Fibroblast of pulmonary artery (primary cell): ENCODE results near the gene PITRM1.
"Not testable (repeated sequence)": the region's sequence is repeated elsewhere in the genome, so short reads cannot be mapped to it uniquely, and the experiment has no call there.

Source experiments
- DNase-seq: peaks from one replicate; pipeline ENCODE4 v3.0.0-alpha.2; 2010; ENCODE audit warnings: low read depth
- H3K4me3 ChIP-seq: replicated peaks from 2 replicates; pipeline ENCODE4 v1.5.1; 2011; ENCODE audit warnings: low read depth, mild to moderate bottlenecking, control low read depth, low read length, moderate library complexity
- TF ChIP-seq, protein P1 (sequence below): IDR thresholded peaks from 2 replicates; pipeline ENCODE4 v1.5.1; 2011; ENCODE audit warnings: mild to moderate bottlenecking, control low read depth, low read length, inconsistent platforms; ENCODE audit errors: missing control alignments

Gene PITRM1

DNA sequence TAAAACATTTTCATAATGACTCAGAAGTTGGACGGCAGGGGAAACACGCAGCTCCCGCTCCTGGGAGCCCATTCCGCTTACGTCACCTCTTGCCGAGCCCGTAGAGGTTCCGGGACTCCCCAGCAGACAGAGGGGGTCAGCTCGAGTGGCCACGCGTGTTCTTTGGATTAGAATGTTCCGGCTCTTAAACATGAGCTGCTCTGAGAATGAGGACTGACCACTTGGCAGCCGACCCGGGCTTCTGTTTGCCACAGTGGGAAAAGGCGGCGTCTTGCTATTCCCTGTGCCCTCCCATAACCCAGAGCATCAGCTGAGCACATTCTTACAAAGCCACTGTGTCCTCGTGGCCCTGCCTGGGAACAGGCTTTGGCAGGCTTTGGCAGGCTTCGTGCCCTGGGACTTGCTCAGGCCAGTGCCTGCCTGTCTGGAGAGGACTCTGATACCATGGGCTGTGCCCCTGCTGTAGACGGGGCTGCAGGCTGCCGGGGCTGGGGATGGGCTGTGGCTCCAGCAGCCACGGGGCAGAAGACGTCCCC is 65.1 kb downstream of the PITRM1 start:
- no peak overlapping the region for H3K4me3 ChIP-seq
- TF ChIP-seq, protein P1, sequence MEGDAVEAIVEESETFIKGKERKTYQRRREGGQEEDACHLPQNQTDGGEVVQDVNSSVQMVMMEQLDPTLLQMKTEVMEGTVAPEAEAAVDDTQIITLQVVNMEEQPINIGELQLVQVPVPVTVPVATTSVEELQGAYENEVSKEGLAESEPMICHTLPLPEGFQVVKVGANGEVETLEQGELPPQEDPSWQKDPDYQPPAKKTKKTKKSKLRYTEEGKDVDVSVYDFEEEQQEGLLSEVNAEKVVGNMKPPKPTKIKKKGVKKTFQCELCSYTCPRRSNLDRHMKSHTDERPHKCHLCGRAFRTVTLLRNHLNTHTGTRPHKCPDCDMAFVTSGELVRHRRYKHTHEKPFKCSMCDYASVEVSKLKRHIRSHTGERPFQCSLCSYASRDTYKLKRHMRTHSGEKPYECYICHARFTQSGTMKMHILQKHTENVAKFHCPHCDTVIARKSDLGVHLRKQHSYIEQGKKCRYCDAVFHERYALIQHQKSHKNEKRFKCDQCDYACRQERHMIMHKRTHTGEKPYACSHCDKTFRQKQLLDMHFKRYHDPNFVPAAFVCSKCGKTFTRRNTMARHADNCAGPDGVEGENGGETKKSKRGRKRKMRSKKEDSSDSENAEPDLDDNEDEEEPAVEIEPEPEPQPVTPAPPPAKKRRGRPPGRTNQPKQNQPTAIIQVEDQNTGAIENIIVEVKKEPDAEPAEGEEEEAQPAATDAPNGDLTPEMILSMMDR = no peak
- DNase-seq = peak; percentile 91

DNA sequence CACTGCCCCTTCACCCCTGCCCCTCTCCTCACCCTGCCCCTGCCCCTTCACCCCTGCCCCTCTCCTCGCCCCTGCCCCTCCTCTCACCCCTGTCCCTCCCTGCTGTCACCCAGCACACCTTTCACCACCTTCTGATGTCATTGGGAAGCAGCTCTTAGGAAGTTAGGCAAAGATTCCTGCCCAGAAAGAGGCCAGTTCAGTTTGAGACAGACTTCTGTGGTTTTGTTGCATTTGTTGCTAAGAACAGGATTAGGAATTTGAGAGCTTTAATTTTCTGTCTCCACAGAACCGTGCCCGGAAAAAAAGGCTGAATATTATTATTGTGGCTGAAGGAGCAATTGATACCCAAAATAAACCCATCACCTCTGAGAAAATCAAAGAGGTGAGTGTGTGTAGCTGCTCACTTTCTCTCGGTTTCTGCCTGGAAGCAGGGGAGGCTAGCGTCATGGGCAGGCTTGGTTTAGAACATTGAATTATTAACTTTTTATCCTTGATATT is 65.6 kb downstream of the PITRM1 start:
- DNase-seq = peak; percentile 52
- H3K4me3 ChIP-seq = no peak overlapping the region

DNA sequence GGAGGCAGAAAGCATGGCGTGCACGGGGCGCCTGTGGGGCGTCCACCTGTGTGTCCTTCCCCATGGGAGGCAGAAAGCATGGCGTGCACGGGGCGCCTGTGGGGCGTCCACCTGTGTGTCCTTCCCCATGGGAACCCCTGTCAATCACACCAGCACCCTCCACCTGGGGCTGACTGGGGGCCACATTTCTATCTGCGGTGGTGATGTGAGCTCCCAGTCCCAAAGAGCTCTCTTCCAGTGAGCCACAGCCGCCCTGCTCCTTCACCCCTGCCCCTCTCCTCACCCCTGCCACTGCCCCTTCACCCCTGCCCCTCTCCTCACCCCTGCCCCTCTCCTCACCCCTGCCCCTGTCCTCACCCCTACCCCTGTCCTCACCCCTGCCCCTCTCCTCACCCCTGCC is 66.3 kb downstream of the PITRM1 start:
- DNase-seq, H3K4me3 ChIP-seq: not testable (repeated sequence)

More for the DNA sequence above, 65.6 kb downstream of the PITRM1 start:
- TF ChIP-seq, protein P1 = no peak

DNA sequence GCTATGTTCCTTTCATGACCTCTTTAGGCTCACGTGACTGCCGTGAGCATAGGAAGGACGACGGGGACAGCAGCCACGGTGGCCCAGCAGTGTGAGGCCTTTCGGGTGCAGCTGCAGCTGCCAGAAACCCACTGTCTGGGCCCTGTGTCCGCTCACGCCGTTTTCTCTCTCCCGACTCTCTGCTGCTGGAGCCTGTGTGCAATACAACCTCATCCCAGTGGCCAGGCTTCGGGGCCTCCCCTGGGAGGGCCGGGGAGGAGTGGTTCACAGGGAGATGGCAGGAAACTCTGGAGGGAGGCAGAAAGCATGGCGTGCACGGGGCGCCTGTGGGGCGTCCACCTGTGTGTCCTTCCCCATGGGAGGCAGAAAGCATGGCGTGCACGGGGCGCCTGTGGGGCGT is 66.7 kb downstream of the PITRM1 start:
- H3K4me3 ChIP-seq = no peak overlapping the region
- DNase-seq = no peak
- TF ChIP-seq, protein P1 = no peak

DNA sequence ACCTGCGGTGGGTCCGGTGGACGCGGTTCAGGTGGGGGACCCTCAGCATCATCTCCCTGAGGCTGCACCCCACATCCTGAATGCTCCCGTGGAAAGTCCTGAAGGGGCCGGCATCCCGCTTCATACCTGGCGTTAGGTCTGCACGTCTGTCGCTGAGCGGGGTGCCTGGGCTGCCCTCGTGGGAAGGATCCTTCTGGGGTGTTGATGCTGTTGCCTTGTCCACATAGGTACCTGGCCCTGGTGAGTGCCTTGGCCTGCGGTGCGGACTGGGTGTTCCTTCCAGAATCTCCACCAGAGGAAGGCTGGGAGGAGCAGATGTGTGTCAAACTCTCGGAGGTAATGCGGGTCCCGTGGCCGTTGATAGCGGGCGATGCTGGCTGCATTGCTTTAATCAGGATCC is 67.4 kb downstream of the PITRM1 start:
- TF ChIP-seq, protein P1 = no peak
- DNase-seq = no peak
- no peak overlapping the region for H3K4me3 ChIP-seq

DNA sequence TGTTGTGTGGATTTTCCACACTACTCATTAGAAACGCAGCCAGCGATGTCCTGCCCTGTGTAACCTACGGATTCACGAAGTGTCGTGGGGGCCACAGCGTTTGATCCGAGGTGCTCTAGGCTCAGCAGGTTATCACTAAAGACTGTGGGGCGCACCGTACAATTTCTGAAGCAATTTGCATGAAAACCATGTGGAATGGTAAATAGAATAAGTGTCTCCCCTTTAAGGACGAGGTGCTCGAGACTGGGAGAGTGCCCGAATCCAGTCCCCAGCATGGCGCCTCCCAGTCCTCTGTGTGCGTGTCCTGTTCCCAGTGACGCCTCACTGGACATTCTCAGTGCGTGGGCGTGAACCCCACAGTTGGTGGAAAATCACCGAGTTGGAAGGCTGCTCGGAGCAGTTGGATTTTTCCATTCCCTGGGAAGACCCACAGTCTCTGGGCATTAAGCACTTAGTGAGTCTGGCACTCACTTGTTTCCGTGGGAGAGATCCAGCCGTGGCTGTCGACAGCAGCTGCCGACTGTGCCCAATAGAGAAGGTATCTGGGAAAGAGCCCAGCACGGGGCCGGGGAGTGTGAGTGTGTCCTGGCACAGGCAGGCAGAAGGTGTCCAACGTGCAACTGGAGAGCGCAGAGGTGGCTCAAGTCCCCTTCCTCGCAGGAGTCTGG is 68.2 kb downstream of the PITRM1 start:
- H3K4me3 ChIP-seq = no peak overlapping the region
- TF ChIP-seq, protein P1 = no peak

DNA sequence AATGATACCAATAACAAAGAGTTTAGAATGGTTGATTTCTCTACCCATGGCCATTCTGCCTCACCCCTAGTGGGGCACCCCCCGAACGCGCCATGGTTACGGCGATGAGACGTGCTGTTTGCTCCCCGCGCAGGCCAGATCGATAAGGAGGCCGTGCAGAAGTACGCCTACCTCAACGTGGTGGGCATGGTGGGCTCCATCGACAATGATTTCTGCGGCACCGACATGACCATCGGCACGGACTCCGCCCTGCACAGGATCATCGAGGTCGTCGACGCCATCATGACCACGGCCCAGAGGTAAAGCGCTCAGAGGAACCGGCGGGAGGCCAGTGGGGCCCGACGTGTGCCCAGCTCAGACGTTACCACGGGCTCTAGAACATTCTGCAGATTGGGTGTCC is 68.9 kb downstream of the PITRM1 start:
- TF ChIP-seq, protein P1 = no peak
- no peak for DNase-seq
- H3K4me3 ChIP-seq = no peak overlapping the region

More for the DNA sequence above, 68.2 kb downstream of the PITRM1 start:
- DNase-seq = no peak
